A549 (cell line): ENCODE data around the gene DCLK1. TPM values are rescaled to one million over a fixed set of nuclear protein-coding genes. Genes with fewer than 3 reads are reported as not detected.

Experiments
- ATAC-seq, 2 experiments: fragments of 200-7000 bp in 1 of 2; fragments of >200 bp in 1 of 2; cut with Nextera tagmentation in 1 of 2; cut with Tn5 transposase in 1 of 2; 3 replicates each; pipeline versions ENCODE4 v1.8.0 to v1.9.1; 2018 to 2020; ENCODE audit warnings: mild to moderate bottlenecking in 1 of 2, moderate library complexity in 1 of 2
- CTCF ChIA-PET: fragments of 300-600 bp; sonication (Branson Sonifier 250); formaldehyde crosslinking; extraction: SDS; loops from one replicate; lab custom pipeline; 2021; ENCODE audit warnings: antibody characterized with exemption, inconsistent platforms; lab: Yijun Ruan, JAX
- POLR2A ChIA-PET: fragments of 350-600 bp; formaldehyde crosslinking; extraction: SDS; loops from one replicate; lab custom pipeline; 2021; ENCODE audit warnings: antibody characterized with exemption, inconsistent platforms; lab: Yijun Ruan, JAX
- DNase-seq, 2 experiments: peaks; one replicate each; pipeline versions ENCODE4 v3.0.0 to v3.0.0-alpha.2; 2011 to 2016; ENCODE audit warnings: low read depth in 1 of 2, low spot score in 1 of 2
- FAIRE-seq: peaks from 2 replicates; lab custom pipeline; 2011; peaks lifted over from hg19 to GRCh38; lab: Jason Lieb, UNC
- H3K27ac ChIP-seq, 2 experiments: fragments of >200 bp; sonication (Bioruptor Twin); formaldehyde crosslinking; 3 replicates each; pipeline ENCODE4 v1.5.1; 2016 to 2017
- H3K4me1 ChIP-seq: fragments of >200 bp; sonication (Bioruptor Twin); formaldehyde crosslinking; 3 replicates; pipeline ENCODE4 v1.6.1; 2016
- H3K4me2 ChIP-seq: fragments of >200 bp; sonication (Bioruptor Twin); formaldehyde crosslinking; 3 replicates; pipeline ENCODE4 v1.6.1; 2016
- H3K4me3 ChIP-seq: fragments of >200 bp; sonication (Bioruptor Twin); formaldehyde crosslinking; 3 replicates; pipeline ENCODE4 v1.5.1; 2016
- H3K9me3 ChIP-seq: fragments of >200 bp; sonication (Bioruptor Twin); formaldehyde crosslinking; 3 replicates; pipeline ENCODE4 v1.6.1; 2016
- BHLHE40 ChIP-seq: IDR thresholded peaks from 2 replicates; pipeline ENCODE4 v1.6.1; 2012; ENCODE audit warnings: low read depth, low read length, inconsistent platforms
- CHD2 ChIP-seq: fragments of 150-350 bp; IDR thresholded peaks from 2 replicates; pipeline ENCODE4 v1.6.1; 2014; ENCODE audit warnings: low read length; ENCODE audit not compliant: partially characterized antibody
- FOSB ChIP-seq: fragments of 250-450 bp; sonication (Bioruptor Pico); IDR thresholded peaks from 2 replicates; pipeline ENCODE4 v1.5.0; 2020; ENCODE audit warnings: mild to moderate bottlenecking, moderate library complexity
- HEYL ChIP-seq: fragments of 250-450 bp; sonication (Bioruptor Pico); IDR thresholded peaks from 2 replicates; pipeline ENCODE4 v1.8.0; 2021; ENCODE audit warnings: mild to moderate bottlenecking, moderate library complexity
- HOXB5 ChIP-seq: fragments of 250-450 bp; sonication (Bioruptor Pico); IDR thresholded peaks from 2 replicates; pipeline ENCODE4 v1.5.0; 2020; ENCODE audit warnings: mild to moderate bottlenecking, moderate library complexity
- JUN ChIP-seq, 2 experiments: fragments of >200 bp; sonication (Bioruptor Twin); formaldehyde crosslinking; IDR thresholded peaks; 2 replicates in 1 of 2; 3 replicates in 1 of 2; pipeline ENCODE4 v1.6.1; 2016 to 2017
- JUNB ChIP-seq: fragments of >200 bp; sonication (Bioruptor Twin); formaldehyde crosslinking; IDR thresholded peaks from 2 replicates; pipeline ENCODE4 v1.6.1; 2016
- KDM1A ChIP-seq: fragments of 200-600 bp; sonication (generic); IDR thresholded peaks from 2 replicates; pipeline ENCODE4 v1.6.1; 2016; ENCODE audit warnings: low read depth, mild to moderate bottlenecking
- MYC ChIP-seq: IDR thresholded peaks from 2 replicates; pipeline ENCODE4 v1.6.1; 2012; ENCODE audit warnings: mild to moderate bottlenecking, inconsistent platforms, low read length, improper control_type of control experiment, borderline replicate concordance
- NR3C1 ChIP-seq: fragments of >200 bp; sonication (Bioruptor Twin); formaldehyde crosslinking; IDR thresholded peaks from 3 replicates; pipeline ENCODE4 v1.6.1; 2017
- ZNF302 ChIP-seq: fragments of 250-450 bp; sonication (Bioruptor Pico); IDR thresholded peaks from 2 replicates; pipeline ENCODE4 v1.9.0; 2021; ENCODE audit warnings: inconsistent platforms, mild to moderate bottlenecking, moderate library complexity
- WGBS: methylation state at CpG from one replicate; pipeline ENCODE4 v1.1.6; 2017; ENCODE audit errors: missing lambda C conversion rate; 5-methylcytosine and 5-hydroxymethylcytosine counted together
- polyA plus RNA-seq, 4 experiments: library from polyadenylated mRNA; depleted of rRNA in 3 of 4; stranded (reverse); fragments of >200 nt; fragmentation: RNase III in 1 of 4; extraction: RNeasy Plus Mini Kit Qiagen cat#74134 plus additional on column Dnase treatment in 1 of 4; gene quantifications; 2 replicates in 3 of 4; 3 replicates in 1 of 4; pipeline ENCODE4 v1.2.3, GENCODE V29; 2011 to 2017
- TF ChIP-seq, protein P1 (sequence below): fragments of 250-450 bp; sonication (Bioruptor Pico); IDR thresholded peaks from 2 replicates; pipeline ENCODE4 v1.5.0; 2020; ENCODE audit warnings: low read depth, mild to moderate bottlenecking, moderate library complexity
- TF ChIP-seq, protein P2 (sequence below): IDR thresholded peaks from 2 replicates; pipeline ENCODE4 v1.6.1; 2012; ENCODE audit warnings: low read depth, borderline replicate concordance
- TF ChIP-seq, protein P3 (sequence below): fragments of 150-350 bp; IDR thresholded peaks from 2 replicates; pipeline ENCODE4 v1.6.1; 2014; ENCODE audit warnings: low read depth, mild to moderate bottlenecking, low read length
- TF ChIP-seq, protein P4 (sequence below): fragments of >200 bp; sonication (Bioruptor Twin); formaldehyde crosslinking; IDR thresholded peaks from 3 replicates; pipeline ENCODE4 v1.5.1; 2016
- TF ChIP-seq, protein P5 (sequence below): fragments of >200 bp; sonication (Bioruptor Twin); formaldehyde crosslinking; IDR thresholded peaks from 3 replicates; pipeline ENCODE4 v1.6.1; 2016

The DCLK1 gene
- polyA plus RNA-seq, 2 of the 4 experiments (the other 2 are of a cell fraction), result 0.13 to 0.21 TPM

DNA sequence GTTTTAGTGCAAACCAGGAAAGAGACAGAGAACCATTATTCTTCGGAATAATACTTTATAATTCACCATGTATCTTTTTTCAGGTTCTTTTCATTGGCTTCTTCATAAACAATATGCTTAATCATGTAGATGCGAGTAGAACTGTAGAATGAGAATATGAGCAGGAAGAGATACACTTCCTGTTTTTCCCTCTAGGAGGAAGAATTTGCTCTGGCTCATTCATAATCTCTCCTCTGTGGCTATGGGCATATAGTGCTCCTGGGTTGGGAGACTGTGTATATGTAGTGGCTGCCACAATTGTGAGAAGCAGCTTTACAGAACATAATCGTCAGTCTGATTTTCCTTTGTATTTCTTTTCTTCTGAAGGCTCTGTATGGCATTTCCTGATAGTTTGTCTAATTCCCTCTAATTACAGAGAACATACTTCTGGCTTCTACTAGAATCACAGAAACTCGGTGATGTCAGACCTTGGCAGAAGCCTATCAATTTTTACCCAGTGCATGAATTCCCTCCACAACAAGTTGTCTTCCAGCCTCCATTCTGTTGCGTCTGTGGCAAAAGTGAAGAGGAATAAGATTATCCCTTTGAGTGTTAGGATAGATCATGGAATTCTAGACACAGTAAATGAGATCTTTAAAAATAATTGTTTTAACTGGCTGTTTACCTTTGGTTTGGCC, 2.9 kb upstream of the DCLK1 start:
- POLR2A ChIA-PET, result no interaction called here
- H3K4me2 ChIP-seq, result no peak overlapping the region
- no peaks in the 10 kb centered on the region for H3K9me3 ChIP-seq
- H3K4me3 ChIP-seq, result no peak overlapping the region
- no peaks in the 10 kb centered on the region for H3K4me1 ChIP-seq
- TF ChIP-seq JUN (IDR thresholded peaks at IDR 0.05), result no peak
- TF ChIP-seq, protein P1, sequence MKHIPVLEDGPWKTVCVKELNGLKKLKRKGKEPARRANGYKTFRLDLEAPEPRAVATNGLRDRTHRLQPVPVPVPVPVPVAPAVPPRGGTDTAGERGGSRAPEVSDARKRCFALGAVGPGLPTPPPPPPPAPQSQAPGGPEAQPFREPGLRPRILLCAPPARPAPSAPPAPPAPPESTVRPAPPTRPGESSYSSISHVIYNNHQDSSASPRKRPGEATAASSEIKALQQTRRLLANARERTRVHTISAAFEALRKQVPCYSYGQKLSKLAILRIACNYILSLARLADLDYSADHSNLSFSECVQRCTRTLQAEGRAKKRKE, result no peak
- TF ChIP-seq CHD2, result no peak
- no peak for TF ChIP-seq ZNF302 (CRISPR knock-in tag)
- no peak for TF ChIP-seq HOXB5
- TF ChIP-seq NR3C1, result no peak
- TF ChIP-seq, all 56 proteins: peak for 0
- DNase-seq (no peak), ATAC-seq (no peak), FAIRE-seq (no peak)
- CTCF ChIA-PET, result no interaction called here
- H3K27ac ChIP-seq, result no peak overlapping the region
- WGBS, result 21% methylated on average over 5 of the region's 5 CpGs

DNA sequence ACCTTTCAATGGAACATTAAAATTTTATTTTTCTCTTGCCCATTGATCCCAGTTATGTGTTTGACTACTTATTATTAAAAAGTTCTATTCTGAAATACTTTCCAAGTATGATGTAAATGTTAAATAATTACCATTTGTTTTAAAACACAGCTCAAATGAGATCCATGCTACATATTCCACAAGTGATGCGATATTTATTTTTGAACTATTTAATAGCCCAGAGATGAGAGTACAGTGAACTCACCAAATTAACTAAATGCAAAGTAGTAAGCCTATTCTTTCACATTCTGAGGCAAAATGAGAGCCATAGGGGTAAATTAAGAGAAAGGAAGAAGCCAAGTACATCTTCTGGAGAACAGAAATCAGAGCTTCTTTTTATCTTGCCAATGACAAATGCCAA, 1.2 kb upstream of the DCLK1 start:
- no peak overlapping the region for H3K4me3 ChIP-seq
- TF ChIP-seq MYC (no peak), JUNB (no peak), HEYL (CRISPR knock-in tag) (no peak), KDM1A (no peak)
- WGBS, result 29% methylated on average over 1 of the region's 1 CpG
- H3K27ac ChIP-seq, result no peak overlapping the region
- no peak for FAIRE-seq
- CTCF ChIA-PET, result interaction anchor here (0.7 kb wide), 1 partner anchor 37 kb away, joined by 3 read pairs; no protein-coding TSS in a partner anchor
- no peaks in the 10 kb centered on the region for H3K9me3 ChIP-seq
- POLR2A ChIA-PET, result no interaction called here
- DNase-seq, result no peak
- H3K4me1 ChIP-seq, result no peaks in the 10 kb centered on the region
- H3K4me2 ChIP-seq, result no peak overlapping the region
- ATAC-seq, result no peak

DNA sequence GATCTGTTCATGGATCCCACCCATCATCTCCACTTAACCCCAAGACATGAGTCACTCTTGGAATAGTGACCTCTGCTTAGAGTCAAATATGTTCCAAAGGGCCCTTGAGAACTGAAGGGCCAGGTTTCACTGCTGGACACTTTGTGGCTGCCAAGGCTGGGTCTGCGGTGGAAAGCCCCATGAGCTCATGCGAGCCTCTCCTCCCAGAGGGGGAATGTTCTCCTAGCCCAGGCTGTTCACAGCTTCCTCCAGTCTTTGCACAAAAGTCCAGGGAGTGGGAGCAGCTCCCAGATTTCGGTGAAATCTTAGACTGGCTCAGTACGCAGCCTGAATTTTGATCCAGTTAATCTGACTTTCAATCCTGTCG, 732 bp upstream of the DCLK1 start:
- Histone ChIP-seq H3K4me1 (no peaks in the 10 kb centered on the region), H3K27ac (no peak overlapping the region), H3K9me3 (no peaks in the 10 kb centered on the region), H3K4me3 (no peak overlapping the region), H3K4me2 (no peak overlapping the region)
- TF ChIP-seq FOSB (CRISPR knock-in tag) (no peak), KDM1A (no peak), BHLHE40 (no peak), NR3C1 (no peak)
- TF ChIP-seq, protein P2, sequence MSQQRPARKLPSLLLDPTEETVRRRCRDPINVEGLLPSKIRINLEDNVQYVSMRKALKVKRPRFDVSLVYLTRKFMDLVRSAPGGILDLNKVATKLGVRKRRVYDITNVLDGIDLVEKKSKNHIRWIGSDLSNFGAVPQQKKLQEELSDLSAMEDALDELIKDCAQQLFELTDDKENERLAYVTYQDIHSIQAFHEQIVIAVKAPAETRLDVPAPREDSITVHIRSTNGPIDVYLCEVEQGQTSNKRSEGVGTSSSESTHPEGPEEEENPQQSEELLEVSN, result no peak
- TF ChIP-seq, protein P3, sequence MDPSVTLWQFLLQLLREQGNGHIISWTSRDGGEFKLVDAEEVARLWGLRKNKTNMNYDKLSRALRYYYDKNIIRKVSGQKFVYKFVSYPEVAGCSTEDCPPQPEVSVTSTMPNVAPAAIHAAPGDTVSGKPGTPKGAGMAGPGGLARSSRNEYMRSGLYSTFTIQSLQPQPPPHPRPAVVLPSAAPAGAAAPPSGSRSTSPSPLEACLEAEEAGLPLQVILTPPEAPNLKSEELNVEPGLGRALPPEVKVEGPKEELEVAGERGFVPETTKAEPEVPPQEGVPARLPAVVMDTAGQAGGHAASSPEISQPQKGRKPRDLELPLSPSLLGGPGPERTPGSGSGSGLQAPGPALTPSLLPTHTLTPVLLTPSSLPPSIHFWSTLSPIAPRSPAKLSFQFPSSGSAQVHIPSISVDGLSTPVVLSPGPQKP, result no peak
- TF ChIP-seq, protein P4, sequence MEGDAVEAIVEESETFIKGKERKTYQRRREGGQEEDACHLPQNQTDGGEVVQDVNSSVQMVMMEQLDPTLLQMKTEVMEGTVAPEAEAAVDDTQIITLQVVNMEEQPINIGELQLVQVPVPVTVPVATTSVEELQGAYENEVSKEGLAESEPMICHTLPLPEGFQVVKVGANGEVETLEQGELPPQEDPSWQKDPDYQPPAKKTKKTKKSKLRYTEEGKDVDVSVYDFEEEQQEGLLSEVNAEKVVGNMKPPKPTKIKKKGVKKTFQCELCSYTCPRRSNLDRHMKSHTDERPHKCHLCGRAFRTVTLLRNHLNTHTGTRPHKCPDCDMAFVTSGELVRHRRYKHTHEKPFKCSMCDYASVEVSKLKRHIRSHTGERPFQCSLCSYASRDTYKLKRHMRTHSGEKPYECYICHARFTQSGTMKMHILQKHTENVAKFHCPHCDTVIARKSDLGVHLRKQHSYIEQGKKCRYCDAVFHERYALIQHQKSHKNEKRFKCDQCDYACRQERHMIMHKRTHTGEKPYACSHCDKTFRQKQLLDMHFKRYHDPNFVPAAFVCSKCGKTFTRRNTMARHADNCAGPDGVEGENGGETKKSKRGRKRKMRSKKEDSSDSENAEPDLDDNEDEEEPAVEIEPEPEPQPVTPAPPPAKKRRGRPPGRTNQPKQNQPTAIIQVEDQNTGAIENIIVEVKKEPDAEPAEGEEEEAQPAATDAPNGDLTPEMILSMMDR, result no peak
- TF ChIP-seq, protein P5, sequence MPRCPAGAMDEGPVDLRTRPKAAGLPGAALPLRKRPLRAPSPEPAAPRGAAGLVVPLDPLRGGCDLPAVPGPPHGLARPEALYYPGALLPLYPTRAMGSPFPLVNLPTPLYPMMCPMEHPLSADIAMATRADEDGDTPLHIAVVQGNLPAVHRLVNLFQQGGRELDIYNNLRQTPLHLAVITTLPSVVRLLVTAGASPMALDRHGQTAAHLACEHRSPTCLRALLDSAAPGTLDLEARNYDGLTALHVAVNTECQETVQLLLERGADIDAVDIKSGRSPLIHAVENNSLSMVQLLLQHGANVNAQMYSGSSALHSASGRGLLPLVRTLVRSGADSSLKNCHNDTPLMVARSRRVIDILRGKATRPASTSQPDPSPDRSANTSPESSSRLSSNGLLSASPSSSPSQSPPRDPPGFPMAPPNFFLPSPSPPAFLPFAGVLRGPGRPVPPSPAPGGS, result no peak
- DNase-seq, result no peak
- no peak for ATAC-seq
- ChIA-PET CTCF (interaction anchor here (0.7 kb wide), 1 partner anchor 37 kb away, joined by 3 read pairs; no protein-coding TSS in a partner anchor), POLR2A (no interaction called here)
- 55% methylated on average over 3 of the region's 5 CpGs for WGBS
- FAIRE-seq, result no peak
